ENCODE measurements around the gene BMP2K.
A peak's percentile ranks its signal among the peaks of the same experiment; 100 is the strongest.

The BMP2K gene

GRCh38 chr4:78765432-78766006 is 10.6 kb upstream of the BMP2K start:
- no peak for DNase-seq

GRCh38 chr4:78766026-78766425 is 10.1 kb upstream of the BMP2K start:
- no peak for DNase-seq

GRCh38 chr4:78766650-78767049 is 9.5 kb upstream of the BMP2K start:
- DNase-seq: no peak

GRCh38 chr4:78767350-78767749 is 8.8 kb upstream of the BMP2K start:
- DNase-seq: no peak

GRCh38 chr4:78768452-78769180 is 7.5 kb upstream of the BMP2K start:
- no peak for DNase-seq

- DNase-seq: no peak
These were observed 6.0 kb upstream of the BMP2K start for GRCh38 chr4:78770091-78770642.

- DNase-seq: no peak
These were observed 3.5 kb upstream of the BMP2K start for GRCh38 chr4:78772526-78773091.

- DNase-seq: no peak
These were observed 1.7 kb upstream of the BMP2K start for GRCh38 chr4:78774417-78774816.

- peak; percentile 77 for DNase-seq
These were observed 659 bp upstream of the BMP2K start for GRCh38 chr4:78775303-78776078.

- peak; percentile 32 for DNase-seq
These were observed 802 bp downstream of the BMP2K start for GRCh38 chr4:78776729-78777575.

GRCh38 chr4:78777576-78777940 is 1.4 kb downstream of the BMP2K start:
- no peak for DNase-seq

GRCh38 chr4:78778530-78778929 is 2.4 kb downstream of the BMP2K start:
- no peak for DNase-seq

GRCh38 chr4:78779280-78779679 is 3.1 kb downstream of the BMP2K start:
- no peak for DNase-seq

- no peak for DNase-seq
These were observed 3.9 kb downstream of the BMP2K start for GRCh38 chr4:78780093-78780492.

GRCh38 chr4:78781139-78781538 is 5.0 kb downstream of the BMP2K start:
- DNase-seq: no peak

- no peak for DNase-seq
These were observed 5.8 kb downstream of the BMP2K start for GRCh38 chr4:78781924-78782323.

- no peak for DNase-seq
These were observed 8.2 kb downstream of the BMP2K start for GRCh38 chr4:78784236-78784865.

GRCh38 chr4:78787392-78788006 is 11.3 kb downstream of the BMP2K start:
- DNase-seq: no peak

- DNase-seq: no peak
These were observed 12.1 kb downstream of the BMP2K start for GRCh38 chr4:78788007-78788889.

Measured in activated gamma-delta T cell (primary cell).